ENCODE measurements around the gene TMEM254.
"Not testable (repeated sequence)": the region's sequence is repeated elsewhere in the genome, so short reads cannot be mapped to it uniquely, and the experiment has no call there.

TMEM254 gene

GRCh38 chr10:80075781-80076180, 2.7 kb upstream of the TMEM254 start:
- DNase-seq (ENCODE audit: low read depth in 2 of 2): no peak

- no peak for DNase-seq (ENCODE audit: low read depth in 2 of 2)
These were observed 507 bp upstream of the TMEM254 start for GRCh38 chr10:80077869-80078447.

- DNase-seq (ENCODE audit: low read depth in 2 of 2): no peak
These were observed 851 bp downstream of the TMEM254 start for GRCh38 chr10:80079312-80079719.

- DNase-seq (ENCODE audit: low read depth in 2 of 2): no peak
These were observed 2.6 kb downstream of the TMEM254 start for GRCh38 chr10:80081026-80081425.

GRCh38 chr10:80081801-80082750, 3.6 kb downstream of the TMEM254 start:
- no peak for DNase-seq (ENCODE audit: low read depth in 2 of 2)

GRCh38 chr10:80090121-80090520, 11.7 kb downstream of the TMEM254 start:
- DNase-seq (ENCODE audit: low read depth in 2 of 2): no peak

- no peak for DNase-seq (ENCODE audit: low read depth in 2 of 2)
These were observed 15.8 kb downstream of the TMEM254 start for GRCh38 chr10:80094231-80094630.

DNA sequence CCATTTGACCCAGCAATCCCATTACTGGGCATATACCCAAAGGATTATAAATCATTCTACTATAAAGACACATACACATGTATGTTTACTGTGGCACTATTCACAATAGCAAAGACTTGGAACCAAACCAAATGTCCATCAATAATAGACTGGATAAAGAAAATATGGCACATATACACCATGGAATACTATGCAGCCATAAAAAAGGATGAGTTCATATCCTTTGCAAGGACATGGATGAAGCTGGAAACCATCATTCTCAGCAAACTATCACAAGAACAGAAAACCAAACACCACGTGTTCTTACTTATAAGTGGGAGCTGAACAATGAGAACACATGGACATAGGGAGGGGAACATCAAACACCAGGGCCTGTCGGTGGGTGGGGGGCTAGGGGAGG, 19.8 kb downstream of the TMEM254 start:
- not testable (repeated sequence) for DNase-seq (ENCODE audit: low read depth in 2 of 2)

DNA sequence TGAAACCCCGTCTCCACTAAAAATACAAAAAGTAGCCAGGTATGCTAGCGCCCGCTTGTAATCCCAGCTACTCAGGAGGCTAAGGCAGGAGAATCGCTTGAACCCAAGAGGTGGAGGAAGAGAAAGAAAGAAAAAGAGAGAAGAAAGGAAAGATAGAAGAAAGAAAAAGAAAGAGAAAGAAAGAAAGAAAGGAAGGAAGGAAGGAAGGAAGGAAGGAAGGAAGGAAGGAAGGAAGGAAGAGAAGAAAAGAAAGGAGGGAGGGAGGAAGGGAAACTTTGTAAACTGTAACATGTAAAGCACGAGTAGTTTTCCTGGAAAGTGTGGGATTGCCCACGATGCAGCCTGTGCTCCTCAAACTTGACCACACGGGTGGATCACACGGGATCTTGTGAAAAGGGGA, 20.8 kb downstream of the TMEM254 start:
- not testable (repeated sequence) for DNase-seq (ENCODE audit: low read depth in 2 of 2)

DNA sequence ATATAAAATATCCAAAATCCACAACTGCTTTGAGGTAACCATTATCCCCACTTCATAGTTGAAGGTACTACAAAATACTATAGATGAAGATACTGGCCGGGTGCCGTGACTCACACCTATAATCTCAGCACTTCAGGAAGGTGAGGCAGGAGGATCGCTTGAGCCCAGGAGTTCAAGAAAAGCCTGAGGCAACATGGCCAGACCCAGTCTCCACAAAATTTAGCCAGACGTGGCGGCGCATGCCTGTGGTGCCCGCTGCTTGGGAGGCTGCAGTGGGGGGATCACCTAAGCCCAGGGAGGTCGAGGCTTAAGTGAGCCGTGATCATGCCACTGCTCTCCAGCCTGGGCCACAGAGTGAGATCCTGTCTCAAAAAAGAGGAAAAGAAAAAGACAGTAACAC, 21.7 kb downstream of the TMEM254 start:
- DNase-seq (ENCODE audit: low read depth in 2 of 2): no peak

GRCh38 chr10:80100861-80101695, 22.6 kb downstream of the TMEM254 start:
- DNase-seq (ENCODE audit: low read depth in 2 of 2): no peak

GRCh38 chr10:80104066-80104926, 25.8 kb downstream of the TMEM254 start:
- DNase-seq (ENCODE audit: low read depth in 2 of 2): no peak

DNA sequence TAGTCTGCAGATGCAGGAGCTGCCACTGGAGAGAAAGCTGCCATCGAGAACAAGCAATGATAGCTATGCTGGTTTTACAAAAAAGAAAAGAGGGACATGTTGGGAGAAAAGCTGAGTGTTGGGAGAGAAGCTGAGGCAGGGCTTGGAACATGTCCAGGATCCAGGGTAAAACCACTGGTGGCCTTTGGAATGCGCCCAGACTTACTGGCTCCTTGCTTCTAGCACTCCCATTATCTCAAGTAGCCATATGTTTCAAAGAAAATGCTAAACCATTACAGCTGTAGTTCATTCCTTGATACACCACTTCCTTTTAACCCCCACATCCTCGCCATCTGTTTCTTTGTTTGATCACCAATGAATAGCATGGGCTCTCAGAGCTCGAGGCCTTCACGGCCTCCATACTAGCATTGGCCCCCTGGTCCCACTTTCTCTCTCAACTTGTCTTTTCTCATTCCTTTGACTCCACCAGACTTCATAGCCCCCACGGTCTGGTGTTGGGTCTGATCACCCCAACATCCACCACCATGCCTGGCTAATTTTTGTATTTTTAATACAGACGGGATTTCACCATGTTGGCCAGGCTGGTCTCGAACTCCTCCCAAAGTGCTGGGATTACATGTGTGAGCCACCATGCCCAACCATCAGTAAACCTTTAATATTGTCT, 30.2 kb downstream of the TMEM254 start:
- DNase-seq (ENCODE audit: low read depth in 2 of 2): no peak

GRCh38 chr10:80110986-80111385, 32.5 kb downstream of the TMEM254 start:
- no peak for DNase-seq (ENCODE audit: low read depth in 2 of 2)

- no peak for DNase-seq (ENCODE audit: low read depth in 2 of 2)
These were observed 40.2 kb downstream of the TMEM254 start for GRCh38 chr10:80118669-80119068.

DNA sequence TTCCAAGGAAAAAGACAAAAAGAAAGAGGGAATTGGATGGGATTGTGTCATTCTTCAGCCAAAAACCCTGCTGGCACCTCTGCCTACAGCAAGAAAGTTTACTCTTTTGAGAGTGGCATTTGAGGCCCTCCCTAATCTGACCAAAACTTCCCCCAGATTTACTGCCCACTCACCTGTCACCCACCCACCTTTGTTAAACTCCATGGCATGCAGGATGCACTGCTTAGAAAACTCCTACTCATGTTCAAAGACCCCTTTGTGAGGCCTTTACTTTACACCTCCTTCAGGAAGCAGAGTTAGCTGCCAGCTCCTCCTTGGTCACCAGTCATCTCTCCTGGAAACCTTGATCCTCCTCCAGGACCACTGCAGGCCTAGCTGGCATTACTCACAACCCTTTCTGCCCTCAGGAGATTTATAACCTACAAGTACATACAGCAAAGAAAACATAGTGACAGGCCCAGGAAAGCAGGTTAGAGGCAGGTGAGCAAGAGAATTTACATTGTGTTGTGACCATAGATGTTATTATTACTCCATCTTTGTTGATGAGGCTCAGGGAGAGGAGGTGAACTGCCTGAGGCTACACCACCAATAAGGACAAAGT, 43.7 kb downstream of the TMEM254 start:
- DNase-seq (ENCODE audit: low read depth in 2 of 2): no peak

DNA sequence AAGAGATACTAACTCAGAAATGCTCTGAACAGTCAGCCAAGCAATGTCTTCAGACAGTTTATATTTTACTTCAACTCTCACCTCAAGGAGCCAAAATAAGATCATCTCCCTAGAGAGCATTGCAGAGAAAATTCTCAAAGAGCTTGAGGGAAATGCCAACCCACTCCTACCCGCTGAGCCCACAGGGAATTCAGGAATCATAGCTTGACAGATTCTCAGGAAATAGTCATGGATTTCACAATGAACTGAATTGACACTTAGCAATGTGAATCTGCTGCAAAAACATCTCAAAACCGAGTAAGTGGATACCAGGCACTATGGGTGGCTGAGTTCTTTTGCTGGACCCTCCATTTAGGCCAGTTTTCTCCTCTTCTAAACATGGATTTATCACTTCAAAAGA, 44.3 kb downstream of the TMEM254 start:
- no peak for DNase-seq (ENCODE audit: low read depth in 2 of 2)

GRCh38 chr10:80126876-80127275, 48.4 kb downstream of the TMEM254 start:
- DNase-seq (ENCODE audit: low read depth in 2 of 2): no peak

- no peak for DNase-seq (ENCODE audit: low read depth in 2 of 2)
These were observed 53.0 kb downstream of the TMEM254 start for GRCh38 chr10:80131499-80131901.
